HG02763 (cell line): Measurements from ENCODE around the gene PCDH15.

ENCODE experiments used
- ATAC-seq: cut with Tn5 transposase; IDR thresholded peaks from one replicate; pipeline ENCODE4 v1.9.1; 2021; ENCODE audit warnings: mild to moderate bottlenecking, moderate library complexity; ENCODE audit not compliant: unreplicated experiment

PCDH15 gene

GRCh38 chr10:54800741-54801421, at the start of gene PCDH15:
Gene PCDH15, minus strand, starts transcription at chr10:54801231. Its CDS starts 136,969 bp downstream, at chr10:54664262.
- no peak for ATAC-seq

DNA sequence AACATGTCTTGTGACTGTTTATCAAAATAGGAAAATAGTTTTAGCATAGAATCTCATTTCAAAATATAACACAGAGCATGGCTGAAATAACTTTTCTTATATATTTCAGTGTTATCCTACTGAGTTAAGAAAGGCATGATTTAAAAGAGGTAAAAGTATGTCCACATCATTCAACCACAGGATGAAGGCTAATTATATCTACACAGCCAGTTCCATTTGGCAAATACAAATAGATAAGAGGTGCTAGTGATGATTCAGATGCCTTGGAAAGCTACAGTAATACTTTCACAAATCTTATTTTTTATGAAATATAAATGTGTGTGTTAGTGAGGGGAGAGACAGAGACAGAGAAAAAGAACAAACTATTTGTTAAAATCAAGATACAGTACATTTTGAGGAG, 42.9 kb upstream of the PCDH15 start:
- ATAC-seq, result no peak

GRCh38 chr10:54843085-54843646, 42.1 kb upstream of the PCDH15 start:
- no peak for ATAC-seq

- no peak for ATAC-seq
These were observed 36.4 kb upstream of the PCDH15 start for GRCh38 chr10:54837479-54837878.

- ATAC-seq, result no peak
These were observed 32.0 kb upstream of the PCDH15 start for GRCh38 chr10:54833029-54833428.

GRCh38 chr10:54826994-54827560, 26.0 kb upstream of the PCDH15 start:
- ATAC-seq, result no peak

- no peak for ATAC-seq
These were observed 14.6 kb upstream of the PCDH15 start for GRCh38 chr10:54815583-54815982.

- no peak for ATAC-seq
These were observed 7.3 kb upstream of the PCDH15 start for GRCh38 chr10:54808186-54808935.

DNA sequence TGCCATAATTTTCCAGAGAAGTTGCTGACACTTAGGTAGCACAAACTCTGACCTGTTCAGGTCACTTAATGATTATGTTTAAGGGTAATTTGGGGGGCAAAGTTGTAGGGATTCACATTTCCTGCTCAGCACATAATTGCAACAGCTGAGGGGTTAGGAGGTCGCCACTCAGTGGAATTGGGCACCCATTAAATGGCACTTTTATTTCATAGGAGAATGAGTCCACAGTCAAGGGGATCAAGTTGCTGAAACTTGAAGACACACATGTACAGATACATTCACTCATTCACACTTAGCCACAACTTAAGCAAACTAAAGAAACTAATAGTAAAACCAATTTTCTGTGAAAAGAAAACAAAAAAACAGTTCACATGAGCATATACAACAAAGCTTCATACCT, 1.5 kb downstream of the PCDH15 start:
- ATAC-seq, result no peak

DNA sequence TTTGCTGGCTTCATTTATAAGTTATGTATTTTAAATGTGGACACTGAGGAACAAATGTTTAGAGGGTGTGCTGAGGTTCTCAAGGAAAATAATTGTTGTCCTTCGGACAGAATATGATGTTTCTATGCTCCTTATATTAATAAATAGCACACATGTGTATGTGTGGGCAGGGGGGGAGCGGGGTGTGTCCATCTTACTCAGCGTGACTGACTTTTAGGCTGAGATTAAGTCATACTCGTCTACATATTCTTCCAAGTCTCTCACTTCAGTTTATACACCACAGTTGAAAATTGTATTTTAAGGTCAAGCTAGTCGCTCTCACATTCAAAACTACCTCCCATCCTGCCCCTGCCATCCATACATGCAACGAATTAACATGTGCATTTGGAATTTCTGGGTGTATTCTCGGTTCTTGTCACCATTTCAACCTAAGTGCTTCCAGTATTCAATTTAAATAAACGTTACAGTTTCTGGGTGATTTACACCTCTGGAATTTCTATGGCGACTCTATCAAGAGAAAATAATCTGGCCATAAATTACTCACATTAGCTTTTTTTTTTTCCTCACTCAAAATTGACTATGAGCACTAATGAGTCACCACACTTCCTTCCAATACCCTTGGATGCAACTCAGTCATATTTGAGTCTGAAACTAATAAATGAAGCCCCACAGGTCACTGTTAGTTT, 3.3 kb downstream of the PCDH15 start:
- ATAC-seq, result no peak

GRCh38 chr10:54796881-54797280, 4.2 kb downstream of the PCDH15 start:
- no peak for ATAC-seq

- no peak for ATAC-seq
These were observed 24.4 kb downstream of the PCDH15 start for GRCh38 chr10:54776622-54777021.

DNA sequence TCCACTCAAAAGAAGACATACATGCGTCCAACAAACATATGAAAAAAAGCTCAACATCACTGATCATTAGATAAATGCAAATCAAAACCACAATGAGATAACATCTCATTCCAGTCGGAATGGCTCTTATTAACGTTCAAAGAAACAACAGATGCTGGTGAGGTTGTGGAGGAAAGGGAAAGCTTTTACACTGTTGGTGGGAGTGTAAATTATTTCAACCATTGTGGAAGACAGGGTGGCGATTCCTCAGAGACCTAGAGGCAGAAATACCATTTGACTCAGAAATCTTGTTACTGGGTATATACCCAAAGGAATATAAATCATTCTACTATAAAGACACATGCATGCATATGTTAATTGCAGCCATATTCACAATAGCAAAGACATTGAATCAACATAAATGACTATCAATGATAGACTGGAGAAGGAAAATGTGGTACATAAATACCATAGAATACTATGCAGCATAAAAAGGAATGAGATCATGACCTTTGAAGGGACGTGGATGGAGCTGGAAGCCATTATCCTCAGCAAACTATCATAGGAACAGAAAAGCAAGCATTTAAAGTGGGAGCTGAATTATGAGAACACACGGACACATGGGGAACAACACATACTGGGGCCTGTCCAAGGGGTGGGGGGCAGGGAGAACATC, 28.4 kb downstream of the PCDH15 start:
- no peak for ATAC-seq

- no peak for ATAC-seq
These were observed 32.0 kb downstream of the PCDH15 start for GRCh38 chr10:54769051-54769450.

- ATAC-seq, result no peak
These were observed 42.2 kb downstream of the PCDH15 start for GRCh38 chr10:54758791-54759190.

DNA sequence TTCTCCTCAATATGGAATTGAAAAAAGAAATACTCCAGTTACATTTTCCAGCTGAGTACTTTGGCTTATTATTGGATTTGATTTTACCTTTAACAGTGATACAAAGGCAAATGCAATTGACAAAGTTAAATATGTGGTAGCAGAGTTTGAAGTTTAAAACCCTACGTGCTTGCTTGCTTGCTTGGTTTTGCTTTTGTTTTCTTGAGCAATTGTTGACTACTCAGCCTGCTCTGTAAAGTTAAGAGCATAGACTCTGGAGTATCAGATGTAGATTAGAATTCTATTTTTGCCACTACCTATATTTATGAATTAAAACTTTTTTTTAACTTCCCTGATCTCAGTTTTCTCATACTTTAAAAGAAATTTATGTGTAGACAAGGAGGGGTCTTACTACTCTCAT, 51.4 kb downstream of the PCDH15 start:
- ATAC-seq, result no peak

- ATAC-seq, result no peak
These were observed 55.6 kb downstream of the PCDH15 start for GRCh38 chr10:54745436-54745835.

GRCh38 chr10:54742416-54742815, 58.6 kb downstream of the PCDH15 start:
- no peak for ATAC-seq

DNA sequence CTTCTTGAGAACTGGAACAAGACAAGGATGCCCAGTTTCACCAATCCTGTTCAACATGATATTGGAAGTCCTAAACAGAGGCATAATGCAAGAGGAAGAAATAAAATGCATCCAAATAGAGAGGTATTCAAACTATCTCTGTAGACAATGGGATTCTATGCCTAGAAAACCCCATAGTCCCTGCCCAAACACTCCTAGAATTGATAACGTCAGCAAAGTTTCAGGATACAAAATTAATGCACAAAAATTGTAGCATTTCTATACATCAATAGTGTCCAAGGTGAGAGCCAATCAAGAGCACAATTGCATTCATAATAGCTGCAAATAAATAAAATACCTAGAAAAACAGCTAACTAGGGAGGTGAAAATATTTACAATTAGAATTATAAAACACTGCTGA, 72.5 kb downstream of the PCDH15 start:
- no peak for ATAC-seq

DNA sequence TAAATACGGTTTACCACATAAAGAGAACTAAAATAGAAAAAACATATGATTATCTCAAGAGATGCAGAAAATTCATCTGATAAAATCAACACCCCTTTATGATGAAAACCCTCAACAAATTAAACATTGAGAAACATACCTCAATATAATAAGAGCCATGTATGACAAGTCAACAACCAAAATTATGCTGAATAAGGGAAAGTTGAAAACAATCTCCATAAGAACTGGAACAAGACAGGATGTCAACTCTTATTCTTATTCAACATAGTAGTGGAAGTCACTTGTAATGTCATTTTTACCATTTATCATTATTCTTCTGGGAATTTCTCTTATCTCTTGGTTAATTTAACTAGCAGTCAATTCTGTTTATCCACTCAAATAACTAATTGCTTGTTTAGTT, 79.0 kb downstream of the PCDH15 start:
- ATAC-seq, result no peak

DNA sequence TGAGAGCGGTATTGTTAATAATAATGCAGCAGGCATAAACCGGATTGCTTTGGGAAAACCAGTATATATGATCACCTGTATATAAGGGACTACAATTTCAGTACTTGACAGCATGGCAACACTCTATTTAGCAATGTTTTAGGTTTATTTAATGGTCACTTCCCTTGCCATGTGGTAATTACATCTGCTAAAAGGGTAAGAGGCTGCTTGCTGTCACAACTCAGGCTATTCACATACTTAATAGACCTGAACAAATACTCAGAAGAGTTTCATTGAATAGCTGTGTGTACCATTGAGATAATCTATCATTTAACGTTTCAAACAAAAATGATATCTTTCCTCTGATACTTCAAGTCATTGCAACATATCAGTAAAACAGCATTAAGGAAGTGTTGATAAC, 90.1 kb downstream of the PCDH15 start:
- ATAC-seq, result no peak
